HL-60/S4 (cell line): ENCODE measurements around the gene WDR81.
"Not testable (repeated sequence)": the region's sequence is repeated elsewhere in the genome, so short reads cannot be mapped to it uniquely, and the experiment has no call there.

Source experiments
- in situ Hi-C: fragments of 300-500 bp; cut with MboI; formaldehyde crosslinking; loops from 2 replicates; pipeline ENCODE4 v1.14.3; 2022; ENCODE audit warnings: low sequenced_read_pairs

WDR81 gene

DNA sequence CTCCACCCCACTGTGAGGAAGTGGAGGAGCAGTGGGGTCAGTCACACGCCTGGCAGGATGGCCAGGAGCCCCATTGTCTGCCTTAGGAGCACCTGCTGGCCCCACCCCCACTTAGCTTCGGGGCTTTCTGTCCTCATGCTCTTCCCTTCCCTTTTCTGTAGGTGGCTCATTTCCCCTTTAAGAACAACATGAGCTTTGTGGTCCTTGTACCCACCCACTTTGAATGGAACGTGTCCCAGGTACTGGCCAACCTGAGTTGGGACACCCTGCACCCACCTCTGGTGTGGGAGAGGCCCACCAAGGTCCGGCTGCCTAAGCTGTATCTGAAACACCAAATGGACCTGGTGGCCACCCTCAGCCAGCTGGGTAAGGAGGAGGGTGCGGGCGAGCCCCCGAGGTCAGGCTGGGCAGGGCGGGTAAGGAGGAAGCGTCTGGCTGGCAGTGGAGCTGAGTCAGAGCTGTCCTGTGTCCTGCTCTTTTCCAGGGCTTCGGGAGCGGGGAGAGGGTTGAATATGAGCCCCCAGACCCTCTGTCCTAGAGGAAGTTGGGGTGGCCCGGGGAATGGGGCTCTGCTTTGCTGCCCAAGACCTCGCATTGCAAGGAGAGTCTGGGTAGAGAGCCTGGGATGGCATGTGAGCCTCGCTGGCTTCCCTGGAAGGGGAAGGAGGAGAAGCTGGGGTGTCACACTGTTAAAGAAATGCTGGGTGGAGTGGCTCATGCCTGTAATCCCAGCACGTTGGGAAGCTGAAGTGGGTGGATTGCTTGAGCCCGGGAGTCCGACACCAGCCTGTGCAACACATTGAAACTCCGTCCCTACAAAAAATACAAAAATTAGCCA is 28.1 kb downstream of the WDR81 start:
- in situ Hi-C loops = no loop called here

DNA sequence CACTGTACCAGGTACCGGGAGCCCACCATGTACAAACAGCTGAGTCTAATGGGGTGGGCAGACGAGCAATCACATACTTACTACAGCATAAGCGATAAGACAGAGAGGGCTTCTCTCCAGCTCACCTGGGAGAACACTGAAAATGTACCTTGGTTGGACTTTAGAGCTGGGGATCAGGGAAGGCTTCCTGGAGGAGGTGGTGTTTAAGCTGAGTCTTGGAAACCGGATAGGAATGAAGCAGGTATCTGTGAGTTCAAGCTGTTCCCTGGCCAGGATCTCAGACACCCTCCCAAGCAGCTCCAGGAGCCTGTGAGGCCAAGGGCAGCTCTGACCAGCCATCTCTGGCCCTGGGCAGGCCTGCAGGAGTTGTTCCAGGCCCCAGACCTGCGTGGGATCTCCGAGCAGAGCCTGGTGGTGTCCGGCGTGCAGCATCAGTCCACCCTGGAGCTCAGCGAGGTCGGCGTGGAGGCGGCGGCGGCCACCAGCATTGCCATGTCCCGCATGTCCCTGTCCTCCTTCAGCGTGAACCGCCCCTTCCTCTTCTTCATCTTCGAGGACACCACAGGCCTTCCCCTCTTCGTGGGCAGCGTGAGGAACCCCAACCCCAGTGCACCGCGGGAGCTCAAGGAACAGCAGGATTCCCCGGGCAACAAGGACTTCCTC is 29.4 kb downstream of the WDR81 start:
- in situ Hi-C loops = no loop called here

DNA sequence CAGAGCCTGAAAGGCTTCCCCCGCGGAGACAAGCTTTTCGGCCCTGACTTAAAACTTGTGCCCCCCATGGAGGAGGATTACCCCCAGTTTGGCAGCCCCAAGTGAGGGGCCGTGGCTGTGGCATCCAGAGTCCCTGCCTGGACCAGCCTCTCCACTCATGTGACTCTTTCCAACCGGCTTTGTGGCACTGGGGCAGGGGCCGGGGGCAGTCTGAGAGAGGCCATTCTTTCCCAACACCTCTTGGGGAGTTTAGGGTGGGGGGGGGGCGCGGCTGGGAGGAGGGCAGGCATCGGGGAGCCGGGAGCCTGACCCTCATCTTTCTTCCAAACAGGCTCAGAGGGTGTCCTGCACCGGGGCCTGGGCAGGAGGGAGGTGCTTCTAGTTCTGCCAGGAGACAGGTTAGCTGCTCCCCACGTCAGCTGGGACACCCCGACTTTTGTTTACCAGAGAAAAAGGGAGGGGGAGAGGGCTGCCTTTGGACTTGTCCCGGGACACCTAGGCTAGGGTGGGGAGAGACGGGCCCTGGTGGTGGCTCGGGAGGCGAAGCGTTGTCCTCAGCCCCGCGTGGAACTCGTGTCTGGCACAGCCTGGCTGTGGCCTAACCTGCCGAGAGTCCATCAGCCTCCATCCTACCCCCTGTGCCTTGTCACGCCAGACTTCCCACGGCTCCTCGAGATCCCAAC is 30.1 kb downstream of the WDR81 start:
- in situ Hi-C loops = no loop called here

DNA sequence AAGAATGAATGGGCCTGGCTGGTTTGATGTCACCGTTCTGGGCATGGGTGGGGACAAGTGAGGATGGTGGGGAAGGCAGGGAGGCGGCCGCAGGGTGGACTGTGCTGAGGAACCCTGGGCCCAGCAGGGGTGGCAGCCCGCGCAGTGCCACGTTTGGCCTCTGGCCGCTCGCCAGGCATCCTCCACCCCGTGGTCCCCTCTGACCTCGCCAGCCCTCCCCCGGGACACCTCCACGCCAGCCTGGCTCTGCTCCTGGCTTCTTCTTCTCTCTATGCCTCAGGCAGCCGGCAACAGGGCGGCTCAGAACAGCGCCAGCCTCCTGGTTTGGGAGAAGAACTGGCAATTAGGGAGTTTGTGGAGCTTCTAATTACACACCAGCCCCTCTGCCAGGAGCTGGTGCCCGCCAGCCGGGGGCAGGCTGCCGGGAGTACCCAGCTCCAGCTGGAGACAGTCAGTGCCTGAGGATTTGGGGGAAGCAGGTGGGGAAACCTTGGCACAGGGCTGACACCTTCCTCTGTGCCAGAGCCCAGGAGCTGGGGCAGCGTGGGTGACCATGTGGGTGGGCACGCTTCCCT is 30.8 kb downstream of the WDR81 start:
- in situ Hi-C loops = no loop called here

DNA sequence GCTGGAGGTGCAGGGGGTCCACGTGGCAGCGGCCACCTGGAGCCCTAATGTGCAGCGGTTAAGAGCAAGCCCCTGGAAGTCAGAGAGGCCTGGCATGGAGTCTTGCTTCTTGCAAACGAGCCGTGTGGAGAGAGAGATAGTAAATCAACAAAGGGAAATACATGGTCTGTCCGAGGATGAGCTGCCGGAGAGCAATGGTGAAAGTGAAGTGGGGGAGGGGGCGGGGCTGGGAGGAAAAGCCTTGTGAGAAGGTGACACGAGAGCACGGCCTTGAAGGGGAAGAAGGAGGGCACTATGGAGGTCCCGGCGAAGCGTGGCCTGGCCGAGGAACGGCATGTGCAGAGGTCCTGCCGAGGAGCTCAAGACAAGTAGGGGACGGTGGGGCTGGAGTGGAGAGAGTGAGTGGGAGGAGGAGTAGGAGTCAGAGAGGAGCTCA is 31.3 kb downstream of the WDR81 start:
- in situ Hi-C loops = no loop called here

DNA sequence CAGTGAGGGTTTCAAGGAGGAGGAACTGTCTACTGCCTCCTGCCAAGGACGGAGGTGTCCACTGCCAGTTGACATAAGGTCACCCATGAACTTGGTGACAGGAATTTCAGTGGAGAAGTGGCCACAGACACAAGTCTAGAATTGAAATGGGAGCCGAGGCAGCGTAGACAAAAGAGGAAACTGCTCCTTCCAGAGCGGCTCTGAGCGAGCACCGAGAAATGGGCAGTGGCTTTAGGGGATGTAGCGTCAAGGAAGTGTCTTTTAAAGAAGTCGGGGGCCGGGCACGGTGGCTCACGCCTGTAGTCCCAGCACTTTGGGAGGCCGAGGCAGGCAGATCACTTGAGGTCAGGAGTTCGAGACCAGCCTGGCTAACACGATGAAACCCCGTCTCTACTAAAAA is 34.3 kb downstream of the WDR81 start:
- in situ Hi-C loops = no loop called here

DNA sequence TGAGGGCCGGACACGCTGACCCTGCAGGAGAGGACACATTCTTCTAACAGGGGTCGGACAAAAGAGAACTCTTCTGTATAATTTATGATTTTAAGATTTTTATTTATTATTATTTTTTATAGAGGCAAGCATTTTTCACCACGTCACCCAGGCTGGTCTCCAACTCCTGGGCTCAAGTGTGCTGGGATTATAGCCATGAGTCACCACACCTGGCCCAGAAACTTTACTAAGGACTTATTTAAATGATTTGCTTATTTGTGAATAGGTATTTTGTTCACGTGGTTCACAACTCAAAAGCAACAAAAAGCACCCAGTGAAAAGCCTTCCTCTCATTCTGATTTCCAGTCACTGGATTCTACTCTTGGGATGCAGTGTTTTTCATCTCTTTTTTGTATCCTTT is 35.0 kb downstream of the WDR81 start:
- in situ Hi-C loops = no loop called here

DNA sequence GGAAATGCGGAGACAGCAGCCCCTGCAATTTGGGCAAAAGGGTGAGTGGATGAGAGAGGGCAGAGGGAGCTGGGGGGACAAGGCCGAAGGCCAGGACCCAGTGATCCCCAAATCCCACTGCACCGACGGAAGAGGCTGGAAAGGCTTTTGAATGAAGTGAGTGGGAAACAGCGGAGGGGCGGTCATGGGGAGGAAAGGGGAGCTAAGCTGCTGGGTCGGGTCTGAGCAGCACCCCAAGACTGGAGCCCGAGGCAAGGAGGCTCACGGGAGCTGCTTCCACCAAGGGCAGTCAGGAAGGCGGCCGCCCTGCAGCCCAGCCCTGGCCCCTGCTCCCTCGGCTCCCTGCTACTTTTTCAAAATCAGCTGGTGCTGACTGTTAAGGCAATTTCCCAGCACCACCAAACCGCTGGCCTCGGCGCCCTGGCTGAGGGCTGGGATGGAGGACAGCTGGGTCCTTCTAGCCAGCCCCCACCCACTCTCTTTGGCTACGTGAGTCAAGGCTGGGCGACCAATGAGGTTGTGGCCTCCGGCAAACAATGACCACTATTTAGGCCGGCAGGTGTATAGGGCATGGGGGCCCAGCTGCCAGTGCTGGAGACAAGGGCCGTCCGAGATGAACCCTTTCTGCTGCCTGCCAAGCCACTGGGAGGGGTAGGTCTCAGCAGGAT is 37.9 kb downstream of the WDR81 start:
- in situ Hi-C loops = no loop called here

DNA sequence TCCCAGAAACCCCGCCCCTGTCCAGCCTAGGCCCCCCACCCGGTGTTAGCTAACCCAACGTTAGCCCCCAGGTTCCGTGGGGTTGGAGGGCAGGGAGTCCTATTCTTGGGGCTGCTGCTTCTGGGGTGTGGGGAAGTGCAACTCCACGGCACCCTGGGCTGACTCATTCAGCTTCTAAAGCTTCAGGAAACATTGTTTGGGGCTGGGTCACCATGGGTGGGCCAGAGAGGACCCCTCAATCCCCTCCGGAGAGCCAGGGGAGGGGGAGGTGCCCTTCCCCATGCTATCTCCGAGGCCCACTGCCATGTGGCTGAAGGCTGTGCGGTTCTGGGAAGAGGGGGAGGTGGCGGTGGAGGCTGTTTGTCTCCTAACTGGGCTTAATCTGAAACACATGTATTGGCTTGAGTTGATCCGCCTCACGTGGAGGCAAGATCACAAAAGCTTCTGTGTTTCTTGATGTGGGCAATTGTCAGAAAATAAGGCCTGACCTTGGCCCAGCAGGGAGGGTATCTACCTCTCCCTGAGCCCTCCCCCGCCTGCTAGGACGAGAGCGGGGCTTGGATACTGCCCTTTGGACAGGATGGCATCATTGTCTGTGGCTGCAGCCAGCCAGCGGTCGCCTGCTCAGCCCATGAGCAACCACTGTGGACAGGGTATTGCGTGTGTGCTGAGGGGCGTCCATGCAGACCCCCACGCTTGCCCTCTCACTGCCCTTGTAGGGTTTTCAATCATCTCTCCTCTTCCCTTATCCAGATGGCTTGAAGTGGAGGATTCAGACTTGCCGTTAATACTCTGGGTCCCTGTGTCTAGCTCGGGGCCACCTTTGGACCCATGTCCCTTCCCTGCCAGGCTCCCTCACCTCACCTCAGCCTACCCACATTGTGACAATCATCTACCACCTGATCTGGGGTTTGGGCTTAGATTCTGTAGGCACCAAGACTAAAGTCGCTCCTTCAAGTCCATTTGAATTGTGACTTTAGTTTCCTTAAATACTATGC is 38.7 kb downstream of the WDR81 start:
- in situ Hi-C loops = no loop called here

DNA sequence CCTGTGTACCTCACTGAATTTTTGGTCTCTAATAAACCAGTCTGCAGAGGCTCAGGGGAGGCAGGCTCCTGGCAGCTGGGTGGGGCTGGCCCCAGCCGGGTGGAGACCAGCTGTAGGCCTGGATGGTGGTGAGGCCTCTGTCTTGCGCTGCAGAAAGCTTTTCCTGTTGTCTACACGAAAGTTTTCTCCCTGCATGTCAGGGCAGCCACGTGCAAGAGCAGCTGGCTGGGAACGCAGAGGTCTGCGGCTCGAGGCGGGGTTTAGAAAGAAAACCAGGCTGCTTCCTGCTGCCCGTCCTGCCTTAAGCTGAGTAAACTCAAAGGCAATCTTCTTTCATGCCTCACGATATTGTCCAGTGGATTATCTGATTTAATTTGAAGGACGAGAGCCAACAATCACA is 39.8 kb downstream of the WDR81 start:
- in situ Hi-C loops = no loop called here

DNA sequence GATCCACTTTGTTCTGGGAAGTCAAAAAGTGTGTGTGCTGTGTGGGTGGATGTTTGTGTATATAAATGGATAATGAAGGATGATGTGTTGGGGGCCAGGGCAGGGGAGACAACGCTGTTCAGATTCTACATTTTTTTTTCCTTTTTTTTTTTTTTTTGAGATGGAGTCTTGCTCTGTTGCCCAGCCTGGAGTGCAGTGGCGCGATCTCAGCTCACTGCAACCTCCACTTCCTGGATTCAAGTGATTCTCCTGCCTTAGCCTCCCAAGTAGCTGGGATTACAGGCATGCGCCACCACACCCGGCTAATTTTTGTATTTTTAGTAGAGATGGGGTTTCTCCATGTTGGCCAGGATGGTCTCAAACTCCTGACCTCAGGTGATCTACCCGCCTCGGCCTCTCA is 40.2 kb downstream of the WDR81 start:
- in situ Hi-C loops = not testable (repeated sequence)

DNA sequence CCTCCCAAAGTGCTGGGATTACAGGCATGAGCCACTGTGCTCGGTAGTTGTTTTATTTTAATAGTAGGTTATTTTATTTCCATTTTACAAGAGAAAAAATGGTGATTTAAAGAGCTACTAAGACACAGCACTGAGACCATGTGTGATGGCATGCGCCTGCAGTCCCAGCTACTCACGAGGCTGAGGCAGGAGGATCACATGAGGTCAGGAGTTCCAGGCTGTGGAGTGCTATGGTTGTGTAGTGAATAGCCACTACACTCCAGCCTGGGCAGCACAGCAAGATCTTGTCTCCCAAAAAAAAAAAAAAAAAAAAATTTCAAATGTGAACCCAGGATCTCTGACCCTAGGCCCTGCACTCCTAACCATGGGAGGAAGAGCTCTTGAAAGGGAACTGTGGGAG is 41.1 kb downstream of the WDR81 start:
- in situ Hi-C loops = no loop called here

DNA sequence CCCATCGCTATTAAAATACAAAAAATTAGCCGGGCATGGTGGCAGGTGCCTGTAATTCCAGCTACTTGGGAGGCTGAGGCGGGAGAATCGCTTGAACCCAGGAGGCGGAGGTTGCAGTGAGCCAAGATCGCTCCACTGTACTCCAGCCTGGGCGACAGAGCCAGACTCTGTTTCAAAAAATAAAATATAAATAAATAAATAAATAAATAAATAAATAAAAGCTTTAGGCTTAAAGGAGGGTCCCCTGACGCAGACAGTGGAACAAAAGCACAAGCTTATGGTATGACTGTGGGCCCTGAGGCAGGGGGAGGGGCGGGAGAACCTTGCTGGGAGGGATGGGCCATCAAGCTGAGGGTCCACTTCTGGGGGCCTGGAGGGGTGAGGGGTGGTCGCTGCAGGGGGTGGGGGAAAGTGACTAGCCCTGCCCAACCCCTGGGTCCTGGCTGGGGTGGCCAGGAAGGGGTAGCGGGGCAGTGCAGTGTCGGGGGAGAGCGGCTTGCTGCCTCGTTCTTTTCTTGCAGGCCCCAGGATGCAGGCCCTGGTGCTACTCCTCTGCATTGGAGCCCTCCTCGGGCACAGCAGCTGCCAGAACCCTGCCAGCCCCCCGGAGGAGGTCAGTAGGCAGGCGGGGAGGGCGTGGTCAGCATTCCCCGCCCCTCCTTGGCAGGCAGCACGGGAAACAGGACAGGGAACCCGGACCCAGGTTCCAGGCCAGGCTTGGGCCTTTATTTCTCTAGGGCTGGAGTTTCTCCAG is 42.1 kb downstream of the WDR81 start:
- in situ Hi-C loops = no loop called here

DNA sequence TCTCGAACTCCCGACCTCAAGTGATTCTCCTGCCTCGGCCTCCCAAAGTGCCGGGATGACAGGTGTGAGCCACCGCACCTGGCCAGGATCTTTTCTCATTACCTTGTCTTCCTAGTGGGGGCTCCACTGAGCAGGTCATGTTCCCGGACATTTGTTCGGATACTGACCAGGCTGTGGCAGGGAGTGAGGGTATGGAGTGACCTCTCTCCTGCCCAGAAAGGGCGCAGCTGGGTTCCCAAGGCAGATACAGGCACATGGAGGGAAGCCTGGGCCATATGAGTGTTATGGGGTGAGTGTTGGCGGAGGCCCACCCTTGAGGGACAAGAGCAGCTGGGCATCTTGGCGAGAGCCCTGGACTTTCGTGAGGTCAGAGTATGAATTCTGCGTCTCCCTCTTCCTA is 42.9 kb downstream of the WDR81 start:
- in situ Hi-C loops = no loop called here

DNA sequence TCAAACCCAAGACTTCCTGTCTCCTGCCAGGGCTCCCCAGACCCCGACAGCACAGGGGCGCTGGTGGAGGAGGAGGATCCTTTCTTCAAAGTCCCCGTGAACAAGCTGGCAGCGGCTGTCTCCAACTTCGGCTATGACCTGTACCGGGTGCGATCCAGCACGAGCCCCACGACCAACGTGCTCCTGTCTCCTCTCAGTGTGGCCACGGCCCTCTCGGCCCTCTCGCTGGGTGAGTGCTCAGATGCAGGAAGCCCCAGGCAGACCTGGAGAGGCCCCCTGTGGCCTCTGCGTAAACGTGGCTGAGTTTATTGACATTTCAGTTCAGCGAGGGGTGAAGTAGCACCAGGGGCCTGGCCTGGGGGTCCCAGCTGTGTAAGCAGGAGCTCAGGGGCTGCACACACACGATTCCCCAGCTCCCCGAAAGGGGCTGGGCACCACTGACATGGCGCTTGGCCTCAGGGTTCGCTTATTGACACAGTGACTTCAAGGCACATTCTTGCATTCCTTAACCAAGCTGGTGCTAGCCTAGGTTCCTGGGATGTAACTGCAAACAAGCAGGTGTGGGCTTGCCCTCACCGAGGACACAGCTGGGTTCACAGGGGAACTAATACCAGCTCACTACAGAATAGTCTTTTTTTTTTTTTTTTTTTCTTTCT is 45.4 kb downstream of the WDR81 start:
- in situ Hi-C loops = no loop called here

DNA sequence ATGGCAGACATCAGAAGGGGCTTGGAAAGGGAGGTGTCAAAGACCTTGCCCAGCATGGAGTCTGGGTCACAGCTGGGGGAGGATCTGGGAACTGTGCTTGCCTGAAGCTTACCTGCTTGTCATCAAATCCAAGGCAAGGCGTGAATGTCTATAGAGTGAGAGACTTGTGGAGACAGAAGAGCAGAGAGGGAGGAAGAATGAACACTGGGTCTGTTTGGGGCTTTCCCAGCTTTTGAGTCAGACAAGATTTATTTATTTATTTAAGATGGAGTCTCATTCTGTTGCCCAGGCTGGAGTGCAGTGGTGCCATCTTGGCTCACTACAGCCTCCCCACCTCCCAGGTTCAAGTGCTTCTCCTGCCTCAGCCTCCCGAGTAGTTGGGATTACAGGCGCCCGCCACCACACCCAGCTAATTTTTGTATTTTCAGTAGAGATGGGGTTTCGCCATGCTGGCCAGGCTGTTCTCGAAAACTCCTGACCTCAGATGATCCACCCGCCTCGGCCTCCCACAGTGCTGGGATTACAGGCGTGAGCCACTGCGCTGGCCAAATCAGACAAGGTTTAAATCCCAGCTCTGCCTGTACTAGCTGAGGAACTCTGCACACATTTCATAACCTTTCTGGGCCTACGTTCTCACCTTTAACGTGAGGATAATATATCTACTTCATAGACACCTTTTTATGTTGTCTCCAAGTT is 48.6 kb downstream of the WDR81 start:
- in situ Hi-C loops = not testable (repeated sequence)

DNA sequence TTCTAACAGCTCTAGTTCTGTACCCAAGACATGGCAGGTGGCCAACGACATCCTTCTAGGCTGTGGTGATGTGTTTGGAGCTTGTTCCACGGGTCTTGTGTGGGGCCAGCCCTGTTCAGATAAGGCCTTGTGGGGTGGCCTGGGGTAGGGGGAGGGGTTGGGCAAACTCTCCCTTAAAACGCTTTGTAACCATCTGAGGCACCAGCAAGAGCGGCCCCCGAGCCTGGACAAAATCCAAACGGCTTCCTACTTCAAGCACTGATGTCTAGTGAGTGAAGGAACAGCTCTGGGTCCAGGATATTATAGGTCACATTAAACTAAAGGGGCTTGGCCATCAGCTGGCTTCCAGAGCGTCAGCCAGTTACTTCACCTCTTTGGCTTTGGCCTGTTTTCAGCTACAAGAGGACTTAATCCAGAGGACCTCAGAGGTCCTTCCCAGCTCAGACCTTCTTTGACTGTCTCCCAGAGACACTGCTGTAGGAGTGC is 49.2 kb downstream of the WDR81 start:
- in situ Hi-C loops = no loop called here
